NT2/D1 (cell line): ENCODE results near the gene BFSP2.

Experiments used
- DNase-seq: peaks from one replicate; pipeline ENCODE4 v3.0.0-alpha.2; 2011; ENCODE audit warnings: low read depth, low spot score
- H3K27me3 ChIP-seq: 2 replicates; pipeline ENCODE4 v1.6.0; 2011; ENCODE audit warnings: mild to moderate bottlenecking; ENCODE audit not compliant: insufficient read length, insufficient read depth
- H3K36me3 ChIP-seq: 2 replicates; pipeline ENCODE4 v1.6.1; 2011; ENCODE audit warnings: mild to moderate bottlenecking, low read length, mixed read lengths; ENCODE audit not compliant: insufficient read depth, insufficient read length
- H3K4me1 ChIP-seq: 2 replicates; pipeline ENCODE4 v1.5.1; 2011; ENCODE audit not compliant: insufficient read depth, insufficient read length
- H3K4me3 ChIP-seq: 2 replicates; pipeline ENCODE4 v1.5.1; 2011; ENCODE audit warnings: low read depth; ENCODE audit not compliant: insufficient read length
- H3K9ac ChIP-seq: 2 replicates; pipeline ENCODE4 v1.6.0; 2011; ENCODE audit warnings: low read depth; ENCODE audit not compliant: insufficient read length
- H3K9me3 ChIP-seq: 2 replicates; pipeline ENCODE4 v1.5.1; 2011; ENCODE audit warnings: mild to moderate bottlenecking, low read length; ENCODE audit not compliant: insufficient read depth
- SUZ12 ChIP-seq: IDR thresholded peaks from 2 replicates; pipeline ENCODE4 v1.6.1; 2011; ENCODE audit not compliant: insufficient read length, insufficient read depth; ENCODE audit errors: extremely low read depth
- YY1 ChIP-seq: IDR thresholded peaks from 2 replicates; pipeline ENCODE4 v1.6.1; 2011; ENCODE audit not compliant: insufficient read length, insufficient read depth
- ZNF274 ChIP-seq: IDR thresholded peaks from 2 replicates; pipeline ENCODE4 v1.6.1; 2011; ENCODE audit warnings: mild to moderate bottlenecking, low read depth, low read length

BFSP2 gene

GRCh38 chr3:133366921-133367320, 32.9 kb upstream of the BFSP2 start:
- Histone ChIP-seq H3K4me1 (no peaks in the 10 kb centered on the region), H3K36me3 (no peaks in the 10 kb centered on the region), H3K9me3 (no peaks in the 10 kb centered on the region), H3K9ac (no peak overlapping the region), H3K4me3 (no peak overlapping the region), H3K27me3 (no peaks in the 10 kb centered on the region)
- no peak for DNase-seq
- TF ChIP-seq ZNF274 (no peak), YY1 (no peak), SUZ12 (no peak)

GRCh38 chr3:133367403-133367802, 32.5 kb upstream of the BFSP2 start:
- DNase-seq = no peak
- Histone ChIP-seq H3K27me3 (no peaks in the 10 kb centered on the region), H3K4me3 (no peak overlapping the region), H3K4me1 (no peaks in the 10 kb centered on the region), H3K9ac (no peak overlapping the region), H3K36me3 (no peaks in the 10 kb centered on the region), H3K9me3 (no peaks in the 10 kb centered on the region)
- TF ChIP-seq SUZ12 (no peak), YY1 (no peak), ZNF274 (no peak)

- H3K27me3 ChIP-seq = no peaks in the 10 kb centered on the region
- no peak for DNase-seq
- H3K9me3 ChIP-seq = no peaks in the 10 kb centered on the region
- no peak overlapping the region for H3K4me3 ChIP-seq
- H3K9ac ChIP-seq = no peak overlapping the region
- H3K36me3 ChIP-seq = no peaks in the 10 kb centered on the region
- TF ChIP-seq YY1 = no peak
- TF ChIP-seq ZNF274 = no peak
- no peak for TF ChIP-seq SUZ12
- no peaks in the 10 kb centered on the region for H3K4me1 ChIP-seq
These were observed 31.9 kb upstream of the BFSP2 start for GRCh38 chr3:133367956-133368355.

GRCh38 chr3:133368371-133369067, 31.3 kb upstream of the BFSP2 start:
- Histone ChIP-seq H3K9ac (no peak overlapping the region), H3K36me3 (no peaks in the 10 kb centered on the region), H3K9me3 (no peaks in the 10 kb centered on the region), H3K4me3 (no peak overlapping the region), H3K4me1 (no peaks in the 10 kb centered on the region), H3K27me3 (no peaks in the 10 kb centered on the region)
- no peak for DNase-seq
- TF ChIP-seq ZNF274 (no peak), YY1 (no peak), SUZ12 (no peak)

DNA sequence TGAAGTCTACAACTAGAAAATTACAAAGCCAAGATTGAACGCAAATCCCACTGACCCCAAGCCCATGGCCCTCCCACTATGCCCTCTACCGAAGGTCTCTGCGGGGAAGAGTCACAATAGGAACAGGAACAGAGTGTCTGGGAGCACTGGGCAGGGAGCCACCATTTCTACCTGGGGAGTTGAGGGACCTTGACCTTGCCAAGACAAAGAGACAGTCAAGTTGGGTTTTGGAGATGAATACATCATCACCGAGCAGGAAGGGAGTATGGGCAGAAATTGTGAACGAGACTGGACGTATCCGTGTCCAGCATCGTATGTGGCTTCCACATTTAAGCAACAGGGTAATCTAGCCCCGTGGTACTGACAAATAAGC, 30.8 kb upstream of the BFSP2 start:
- TF ChIP-seq ZNF274 (no peak), SUZ12 (no peak), YY1 (no peak)
- H3K4me3 ChIP-seq = no peak overlapping the region
- H3K4me1 ChIP-seq = no peaks in the 10 kb centered on the region
- DNase-seq = no peak
- H3K9me3 ChIP-seq = no peaks in the 10 kb centered on the region
- H3K9ac ChIP-seq = no peak overlapping the region
- no peaks in the 10 kb centered on the region for H3K27me3 ChIP-seq
- H3K36me3 ChIP-seq = no peaks in the 10 kb centered on the region

- no peak for TF ChIP-seq YY1
- TF ChIP-seq ZNF274 = no peak
- no peak for TF ChIP-seq SUZ12
- no peaks in the 10 kb centered on the region for H3K4me1 ChIP-seq
- no peak overlapping the region for H3K9ac ChIP-seq
- DNase-seq = no peak
- no peak overlapping the region for H3K4me3 ChIP-seq
- no peaks in the 10 kb centered on the region for H3K27me3 ChIP-seq
- no peaks in the 10 kb centered on the region for H3K9me3 ChIP-seq
- no peaks in the 10 kb centered on the region for H3K36me3 ChIP-seq
These were observed 28.7 kb upstream of the BFSP2 start for GRCh38 chr3:133371181-133371580.

GRCh38 chr3:133371676-133372075, 28.2 kb upstream of the BFSP2 start:
- Histone ChIP-seq H3K4me3 (no peak overlapping the region), H3K36me3 (no peaks in the 10 kb centered on the region), H3K4me1 (no peaks in the 10 kb centered on the region), H3K9ac (no peak overlapping the region), H3K9me3 (no peaks in the 10 kb centered on the region), H3K27me3 (no peaks in the 10 kb centered on the region)
- DNase-seq = no peak
- TF ChIP-seq YY1 (no peak), SUZ12 (no peak)

- H3K4me3 ChIP-seq = no peak overlapping the region
- no peaks in the 10 kb centered on the region for H3K27me3 ChIP-seq
- no peaks in the 10 kb centered on the region for H3K9me3 ChIP-seq
- DNase-seq = no peak
- peaks cover 2% of the 10 kb centered on the region for H3K4me1 ChIP-seq
- H3K36me3 ChIP-seq = no peaks in the 10 kb centered on the region
- no peak overlapping the region for H3K9ac ChIP-seq
- TF ChIP-seq SUZ12 = no peak
- no peak for TF ChIP-seq YY1
- TF ChIP-seq ZNF274 = no peak
These were observed 25.0 kb upstream of the BFSP2 start for GRCh38 chr3:133374708-133375402.
